Skin epidermis (tissue), 12 donors: Measurements from ENCODE around the gene PYURF.
"Not testable (repeated sequence)": the region's sequence is repeated elsewhere in the genome, so short reads cannot be mapped to it uniquely, and the experiment has no call there.

Source experiments
- H3K27ac ChIP-seq, 21 experiments: fragments of 200-600 bp; sonication (generic) in 11 of 21; one replicate each; pipeline ENCODE4 v1.5.0; 2020; ENCODE audit warnings: mild to moderate bottlenecking in 3 of 21, inconsistent platforms in 2 of 21, moderate library complexity in 2 of 21
- H3K4me3 ChIP-seq, 7 experiments: fragments of 200-600 bp; sonication (generic) in 2 of 7; one replicate each; pipeline ENCODE4 v1.5.0; 2020; ENCODE audit warnings: inconsistent platforms in 2 of 7, mild to moderate bottlenecking in 2 of 7, moderate library complexity in 1 of 7

The PYURF gene

GRCh38 chr4:88523325-88524129, at the start of gene PYURF:
Gene PYURF (minus strand): TSS chr4:88523776. CDS start chr4:88523700, 76 bp downstream.
- Histone ChIP-seq H3K27ac (peak within 1 kb of the TSS; percentile 46 to 95 (median 90)), H3K4me3 (peak within 1 kb of the TSS; percentile 70 to 93 (median 75))

GRCh38 chr4:88570001-88570400, 46.4 kb upstream of the PYURF start:
- Histone ChIP-seq H3K4me3 (no peak overlapping the region), H3K27ac (no peak overlapping the region)

- no peak overlapping the region for H3K27ac ChIP-seq
Measured at GRCh38 chr4:88567591-88567990, 44.0 kb upstream of the PYURF start.

GRCh38 chr4:88549815-88550214, 26.2 kb upstream of the PYURF start:
- H3K27ac ChIP-seq = no peak overlapping the region
- H3K4me3 ChIP-seq = no peak overlapping the region

More at GRCh38 chr4:88567591-88567990, 44.0 kb upstream of the PYURF start:
- H3K4me3 ChIP-seq = no peak overlapping the region

- not testable (repeated sequence) for H3K4me3 ChIP-seq, H3K27ac ChIP-seq
Measured at GRCh38 chr4:88539322-88540068, 15.9 kb upstream of the PYURF start.

GRCh38 chr4:88537709-88538108, 14.1 kb upstream of the PYURF start:
- Histone ChIP-seq H3K27ac (no peak overlapping the region), H3K4me3 (no peak overlapping the region)

GRCh38 chr4:88535090-88535755, 11.6 kb upstream of the PYURF start:
- peak overlapping the region in 1 of 21 experiments; percentile 0 for H3K27ac ChIP-seq
- no peak overlapping the region for H3K4me3 ChIP-seq

- H3K27ac ChIP-seq = peak overlapping the region in 6 of 21 experiments; percentile 4 to 80 (median 35)
- no peak overlapping the region for H3K4me3 ChIP-seq
Measured at GRCh38 chr4:88533937-88534750, 10.6 kb upstream of the PYURF start.

- Histone ChIP-seq H3K27ac (peak overlapping the region in 3 of 21 experiments; percentile 4 to 80 (median 60)), H3K4me3 (no peak overlapping the region)
Measured at GRCh38 chr4:88533088-88533790, 9.7 kb upstream of the PYURF start.

GRCh38 chr4:88531549-88531948, 8.0 kb upstream of the PYURF start:
- Histone ChIP-seq H3K27ac (no peak overlapping the region), H3K4me3 (no peak overlapping the region)

- Histone ChIP-seq H3K4me3 (no peak overlapping the region), H3K27ac (no peak overlapping the region)
Measured at GRCh38 chr4:88528861-88529260, 5.3 kb upstream of the PYURF start.

- H3K4me3 ChIP-seq = no peak overlapping the region
- no peak overlapping the region for H3K27ac ChIP-seq
Measured at GRCh38 chr4:88527787-88528186, 4.2 kb upstream of the PYURF start.

- Histone ChIP-seq H3K27ac (no peak overlapping the region), H3K4me3 (no peak overlapping the region)
Measured at GRCh38 chr4:88526221-88526815, 2.7 kb upstream of the PYURF start.

GRCh38 chr4:88524171-88524570, 595 bp upstream of the PYURF start:
- peak overlapping the region in 20 of 21 experiments; percentile 80 to 95 (median 90) for H3K27ac ChIP-seq

GRCh38 chr4:88522702-88523324, 763 bp downstream of the PYURF start:
- Histone ChIP-seq H3K4me3 (peak overlapping the region; percentile 70 to 93 (median 75)), H3K27ac (peak overlapping the region; percentile 46 to 95 (median 90))

More at GRCh38 chr4:88524171-88524570, 595 bp upstream of the PYURF start:
- H3K4me3 ChIP-seq = peak overlapping the region; percentile 70 to 93 (median 75)

GRCh38 chr4:88518911-88519310, 4.7 kb downstream of the PYURF start:
- no peak overlapping the region for H3K4me3 ChIP-seq
- H3K27ac ChIP-seq = peak overlapping the region in 1 of 21 experiments; percentile 36

- Histone ChIP-seq H3K4me3 (no peak overlapping the region), H3K27ac (no peak overlapping the region)
Measured at GRCh38 chr4:88517825-88518224, 5.8 kb downstream of the PYURF start.

- no peak overlapping the region for H3K27ac ChIP-seq
- H3K4me3 ChIP-seq = no peak overlapping the region
Measured at GRCh38 chr4:88516746-88517145, 6.8 kb downstream of the PYURF start.
